Epithelial cell of proximal tubule (primary cell): ENCODE results near the gene FDX1. TPM values are rescaled to one million over a fixed set of nuclear protein-coding genes. Genes with fewer than 3 reads are reported as not detected.

ENCODE experiments used
- DNase-seq: peaks from one replicate; pipeline ENCODE4 v3.0.0-alpha.2; 2011; ENCODE audit warnings: low read depth
- H3K4me3 ChIP-seq: 2 replicates; pipeline ENCODE4 v1.5.1; 2011; ENCODE audit warnings: low read depth, mild to moderate bottlenecking, low read length
- CTCF ChIP-seq: conservative IDR thresholded peaks from 2 replicates; pipeline ENCODE4 v1.5.1; 2012; ENCODE audit warnings: low read depth, mild to moderate bottlenecking, low read length
- total RNA-seq: library from RNA; depleted of rRNA; stranded (reverse); fragments of >200 nt; gene quantifications from 2 replicates; pipeline ENCODE4 v1.2.3, GENCODE V29; 2015

FDX1 gene
- total RNA-seq, 1 donor from 2014 or later: 14.2 TPM

- H3K4me3 ChIP-seq: no peak overlapping the region
- TF ChIP-seq CTCF: no peak
- DNase-seq: no peak
Observed at GRCh38 chr11:110446594-110446993, 16.8 kb downstream of the FDX1 start.

- no peak for TF ChIP-seq CTCF
- no peak for DNase-seq
- H3K4me3 ChIP-seq: no peak overlapping the region
Observed at GRCh38 chr11:110447343-110447742, 17.6 kb downstream of the FDX1 start.

- no peak for DNase-seq
- no peak overlapping the region for H3K4me3 ChIP-seq
- TF ChIP-seq CTCF: peak; percentile 51
Observed at GRCh38 chr11:110447897-110448745, 18.4 kb downstream of the FDX1 start.

- no peak for TF ChIP-seq CTCF
- no peak overlapping the region for H3K4me3 ChIP-seq
- no peak for DNase-seq
Observed at GRCh38 chr11:110450246-110450645, 20.5 kb downstream of the FDX1 start.

- no peak for DNase-seq
Observed at GRCh38 chr11:110452720-110453119, 23.0 kb downstream of the FDX1 start.

GRCh38 chr11:110453684-110454354 lies 24.1 kb downstream of the FDX1 start:
- H3K4me3 ChIP-seq: no peak overlapping the region
- TF ChIP-seq CTCF: no peak
- no peak for DNase-seq

More at GRCh38 chr11:110452720-110453119, 23.0 kb downstream of the FDX1 start:
- H3K4me3 ChIP-seq: no peak overlapping the region
- TF ChIP-seq CTCF: no peak
